ENCODE measurements around the gene ASTN2. TPM values are rescaled to one million over a fixed set of nuclear protein-coding genes. Genes with fewer than 3 reads are reported as not detected.

Gene ASTN2
- total RNA-seq, 2 donors from 2014 or later: 3.1 to 4.9 TPM

GRCh38 chr9:117375956-117376355 is 38.9 kb downstream of the ASTN2 start:
- ATAC-seq (no peak), DNase-seq (no peak)
- intact Hi-C loops (cut with DNase I, micrococcal nuclease): no loop called here

GRCh38 chr9:117374076-117374725 is 40.7 kb downstream of the ASTN2 start:
- DNase-seq: no peak
- no peak for ATAC-seq
- intact Hi-C loops (cut with DNase I, micrococcal nuclease): no loop called here

- ATAC-seq (no peak), DNase-seq (no peak)
- intact Hi-C loops (cut with DNase I, micrococcal nuclease): no loop called here
Observed at GRCh38 chr9:117368684-117369230, 46.1 kb downstream of the ASTN2 start.

- intact Hi-C loops (cut with DNase I, micrococcal nuclease): no loop called here
- no peak for DNase-seq
- no peak for ATAC-seq
Observed at GRCh38 chr9:117365438-117365837, 49.4 kb downstream of the ASTN2 start.

- ATAC-seq: no peak
Observed at GRCh38 chr9:117363006-117363405, 51.9 kb downstream of the ASTN2 start.

GRCh38 chr9:117359910-117360309 is 54.9 kb downstream of the ASTN2 start:
- ATAC-seq (no peak), DNase-seq (no peak)
- intact Hi-C loops (cut with DNase I, micrococcal nuclease): no loop called here

More at GRCh38 chr9:117363006-117363405, 51.9 kb downstream of the ASTN2 start:
- intact Hi-C loops (cut with DNase I, micrococcal nuclease): no loop called here
- DNase-seq: no peak

GRCh38 chr9:117355542-117355941 is 59.3 kb downstream of the ASTN2 start:
- intact Hi-C loops (cut with DNase I, micrococcal nuclease): no loop called here
- ATAC-seq: no peak
- DNase-seq: no peak

GRCh38 chr9:117354997-117355396 is 59.9 kb downstream of the ASTN2 start:
- no peak for ATAC-seq
- intact Hi-C loops (cut with DNase I, micrococcal nuclease): no loop called here

GRCh38 chr9:117354244-117354847 is 60.5 kb downstream of the ASTN2 start:
- DNase-seq: no peak
- no peak for ATAC-seq
- intact Hi-C loops (cut with DNase I, micrococcal nuclease): no loop called here

More at GRCh38 chr9:117354997-117355396, 59.9 kb downstream of the ASTN2 start:
- DNase-seq: no peak

GRCh38 chr9:117344892-117345660 is 69.8 kb downstream of the ASTN2 start:
- ATAC-seq: no peak
- DNase-seq: no peak
- intact Hi-C loops (cut with DNase I, micrococcal nuclease): no loop called here

- intact Hi-C loops (cut with DNase I, micrococcal nuclease): no loop called here
- DNase-seq: no peak
- ATAC-seq: no peak
Observed at GRCh38 chr9:117343427-117343826, 71.4 kb downstream of the ASTN2 start.

- intact Hi-C loops (cut with DNase I, micrococcal nuclease): no loop called here
- no peak for ATAC-seq
- DNase-seq: no peak
Observed at GRCh38 chr9:117341151-117341550, 73.7 kb downstream of the ASTN2 start.

- ATAC-seq (no peak), DNase-seq (no peak)
- intact Hi-C loops (cut with DNase I, micrococcal nuclease): no loop called here
Observed at GRCh38 chr9:117340422-117340821, 74.4 kb downstream of the ASTN2 start.

GRCh38 chr9:117335837-117336433 is 78.9 kb downstream of the ASTN2 start:
- no peak for ATAC-seq
- intact Hi-C loops (cut with DNase I, micrococcal nuclease): no loop called here
- DNase-seq: no peak

- ATAC-seq (no peak), DNase-seq (no peak)
- intact Hi-C loops (cut with DNase I, micrococcal nuclease): no loop called here
Observed at GRCh38 chr9:117334101-117334500, 80.8 kb downstream of the ASTN2 start.

- ATAC-seq (no peak), DNase-seq (no peak)
- intact Hi-C loops (cut with DNase I, micrococcal nuclease): no loop called here
Observed at GRCh38 chr9:117325831-117326230, 89.0 kb downstream of the ASTN2 start.

- intact Hi-C loops (cut with DNase I, micrococcal nuclease): no loop called here
- ATAC-seq (no peak), DNase-seq (no peak)
Observed at GRCh38 chr9:117325110-117325731, 89.6 kb downstream of the ASTN2 start.

- ATAC-seq (no peak), DNase-seq (no peak)
- intact Hi-C loops (cut with DNase I, micrococcal nuclease): no loop called here
Observed at GRCh38 chr9:117323390-117323789, 91.5 kb downstream of the ASTN2 start.

- intact Hi-C loops (cut with DNase I, micrococcal nuclease): no loop called here
- no peak for ATAC-seq
- DNase-seq: no peak
Observed at GRCh38 chr9:117317192-117317591, 97.7 kb downstream of the ASTN2 start.
